ENCODE data around the gene MSI2. TPM values are rescaled to one million over a fixed set of nuclear protein-coding genes. Genes with fewer than 3 reads are reported as not detected.

Gene MSI2
- total RNA-seq, 2 donors from 2014 or later = 88.3 to 114 TPM

GRCh38 chr17:57514614-57515013 is 258.3 kb downstream of the MSI2 start:
- no peak for TF ChIP-seq CTCF (conservative IDR thresholded peaks at IDR 0.05)
- Histone ChIP-seq H3K27me3 (ENCODE audit: control insufficient read depth, insufficient read depth, low read length, poor library complexity, severe bottlenecking) (no peaks in the 10 kb centered on the region), H3K9ac (ENCODE audit: extremely low read depth, low read length, poor library complexity, severe bottlenecking) (no peak overlapping the region), H3K9me3 (ENCODE audit: control insufficient read depth, low read length) (peaks cover 5% of the 10 kb centered on the region), H3K4me3 (ENCODE audit: low read length) (no peak overlapping the region), H3K27ac (ENCODE audit: low read depth, low read length) (no peak overlapping the region), H3K36me3 (ENCODE audit: control insufficient read depth, insufficient read depth, low read length) (no peaks in the 10 kb centered on the region), H3K4me1 (ENCODE audit: control insufficient read depth, insufficient read depth, low read length) (peaks cover 16% of the 10 kb centered on the region)
- H3K9me3 Mint-ChIP-seq = no peaks in the 10 kb centered on the region
- no peak overlapping the region for H3K27ac Mint-ChIP-seq
- no peak overlapping the region for H3K4me3 Mint-ChIP-seq
- peaks cover 35% of the 10 kb centered on the region for H3K4me1 Mint-ChIP-seq
- H3K27me3 Mint-ChIP-seq (ENCODE audit: insufficient read depth) = no peaks in the 10 kb centered on the region
- DNase-seq = no peak
- 96% methylated on average over 3 of the region's 4 CpGs; no CpG with 5 or more reads in 1 of the 2 experiments for WGBS, 2 experiments (ENCODE audit: insufficient coverage in 1 of 2, insufficient read length in 1 of 2)
- peaks cover 10% of the 10 kb centered on the region for H3K36me3 Mint-ChIP-seq (ENCODE audit: low read depth)

DNA sequence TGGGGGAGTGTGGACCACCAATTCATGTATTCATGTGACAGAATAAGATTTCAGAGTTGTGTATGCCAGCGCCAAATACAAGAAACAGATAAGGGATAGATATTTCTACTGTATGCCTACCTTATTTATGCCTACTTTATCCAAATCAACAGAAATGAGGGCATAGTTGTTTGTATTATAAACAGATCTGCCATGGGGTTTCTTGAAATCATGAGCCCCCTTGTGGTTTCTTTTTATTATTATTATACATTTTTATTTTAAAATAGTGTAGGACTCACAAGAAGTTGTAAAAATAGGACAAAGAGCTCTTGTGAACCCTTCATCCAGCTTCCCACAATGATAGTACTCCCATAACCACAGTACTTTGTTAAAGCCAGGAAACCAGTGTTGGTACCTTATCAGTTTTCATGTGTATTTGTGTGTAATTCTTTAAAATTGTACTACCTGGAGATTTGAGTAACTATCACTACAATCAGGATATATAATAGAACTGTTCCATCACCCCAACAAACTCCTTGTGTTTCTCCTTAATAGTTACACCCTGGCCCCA is 259.4 kb downstream of the MSI2 start:
- H3K27ac Mint-ChIP-seq = no peak overlapping the region
- Histone ChIP-seq H3K36me3 (ENCODE audit: control insufficient read depth, insufficient read depth, low read length) (no peaks in the 10 kb centered on the region), H3K9me3 (ENCODE audit: control insufficient read depth, low read length) (peaks cover 5% of the 10 kb centered on the region), H3K9ac (ENCODE audit: extremely low read depth, low read length, poor library complexity, severe bottlenecking) (no peak overlapping the region), H3K4me3 (ENCODE audit: low read length) (no peak overlapping the region), H3K27me3 (ENCODE audit: control insufficient read depth, insufficient read depth, low read length, poor library complexity, severe bottlenecking) (no peaks in the 10 kb centered on the region), H3K4me1 (ENCODE audit: control insufficient read depth, insufficient read depth, low read length) (peaks cover 16% of the 10 kb centered on the region), H3K27ac (ENCODE audit: low read depth, low read length) (no peak overlapping the region)
- no peak for DNase-seq
- H3K36me3 Mint-ChIP-seq (ENCODE audit: low read depth) = peaks cover 10% of the 10 kb centered on the region
- no peaks in the 10 kb centered on the region for H3K27me3 Mint-ChIP-seq (ENCODE audit: insufficient read depth)
- no peak for TF ChIP-seq CTCF (conservative IDR thresholded peaks at IDR 0.05)
- H3K4me3 Mint-ChIP-seq = no peak overlapping the region
- no peaks in the 10 kb centered on the region for H3K9me3 Mint-ChIP-seq
- no CpG with 5 or more reads among the region's 1 CpG for WGBS, 2 experiments (ENCODE audit: insufficient coverage in 1 of 2, insufficient read length in 1 of 2)
- H3K4me1 Mint-ChIP-seq = peaks cover 36% of the 10 kb centered on the region

- peaks cover 9% of the 10 kb centered on the region for H3K36me3 Mint-ChIP-seq (ENCODE audit: low read depth)
- peak overlapping the region; percentile 24 for H3K27ac ChIP-seq (ENCODE audit: low read depth, low read length)
- peaks cover 36% of the 10 kb centered on the region for H3K4me1 Mint-ChIP-seq
- TF ChIP-seq CTCF (conservative IDR thresholded peaks at IDR 0.05) = no peak
- no peaks in the 10 kb centered on the region for H3K27me3 Mint-ChIP-seq (ENCODE audit: insufficient read depth)
- H3K36me3 ChIP-seq (ENCODE audit: control insufficient read depth, insufficient read depth, low read length) = no peaks in the 10 kb centered on the region
- H3K4me1 ChIP-seq (ENCODE audit: control insufficient read depth, insufficient read depth, low read length) = peaks cover 16% of the 10 kb centered on the region
- H3K9me3 ChIP-seq (ENCODE audit: control insufficient read depth, low read length) = peaks cover 5% of the 10 kb centered on the region
- no peak overlapping the region for H3K9ac ChIP-seq (ENCODE audit: extremely low read depth, low read length, poor library complexity, severe bottlenecking)
- H3K27ac Mint-ChIP-seq = no peak overlapping the region
- WGBS, 2 experiments (ENCODE audit: insufficient coverage in 1 of 2, insufficient read length in 1 of 2) = 95% methylated on average over 10 of the region's 10 CpGs
- no peaks in the 10 kb centered on the region for H3K9me3 Mint-ChIP-seq
- DNase-seq = no peak
- H3K27me3 ChIP-seq (ENCODE audit: control insufficient read depth, insufficient read depth, low read length, poor library complexity, severe bottlenecking) = no peaks in the 10 kb centered on the region
- H3K4me3 ChIP-seq (ENCODE audit: low read length) = no peak overlapping the region
- H3K4me3 Mint-ChIP-seq = no peak overlapping the region
Measured at GRCh38 chr17:57516290-57517230, 260.2 kb downstream of the MSI2 start.

All from endodermal cell (in vitro differentiated cells).